K562 (cell line): ENCODE data around the gene KIZ. TPM values are rescaled to one million over a fixed set of nuclear protein-coding genes. Genes with fewer than 3 reads are reported as not detected.

Experiments
- ATAC-seq: fragments of 200-7000 bp; cut with Tn5 transposase; 3 replicates; pipeline ENCODE4 v1.9.1; 2020; ENCODE audit warnings: moderate library complexity
- Bru-seq: library from RNA; stranded (reverse); fragments of 400-500 nt; gene quantifications from one replicate; lab custom pipeline; 2021; lab: Mats Ljungman, UMichigan
- BruChase-seq, 2 experiments: library from RNA; stranded (reverse); fragments of 400-500 nt; gene quantifications; one replicate each; lab custom pipeline; 2021; lab: Mats Ljungman, UMichigan
- BruUV-seq: library from RNA; stranded (reverse); fragments of 400-500 nt; replicated peaks from 2 replicates; lab custom pipeline; 2021; lab: Mats Ljungman, UMichigan
- CTCF ChIA-PET: fragments of 300-600 bp; formaldehyde crosslinking; extraction: SDS; loops from one replicate; lab custom pipeline; 2021; ENCODE audit warnings: low intra/inter-chr PET ratio; lab: Yijun Ruan, JAX
- POLR2A ChIA-PET: fragments of 300-600, 350-650 bp; sonication (Branson Sonifier 250); formaldehyde crosslinking; extraction: SDS; loops from one replicate; lab custom pipeline; 2021; ENCODE audit warnings: antibody characterized with exemption, inconsistent platforms; lab: Yijun Ruan, JAX
- DNase-seq, 4 experiments: peaks; one replicate each; pipeline versions ENCODE4 v3.0.0 to v3.0.0-alpha.2; 2011 to 2018; ENCODE audit warnings: low spot score in 3 of 4, mixed read lengths in 3 of 4; ENCODE audit errors: extremely low read depth in 1 of 4
- FAIRE-seq: peaks from 2 replicates; lab custom pipeline; 2011; peaks lifted over from hg19 to GRCh38; lab: Jason Lieb, UNC
- H2AFZ ChIP-seq: 2 replicates; pipeline ENCODE4 v1.6.0; 2011; ENCODE audit warnings: low read depth, low read length, control low read depth, inconsistent platforms
- H3K27ac ChIP-seq: fragments of 200-600 bp; 3 replicates; pipeline ENCODE4 v1.8.0; 2011; ENCODE audit warnings: low read depth, mild to moderate bottlenecking, control low read depth, inconsistent platforms, low read length, moderate library complexity, mixed read lengths; ENCODE audit errors: extremely low read depth
- H3K27me3 ChIP-seq, 2 experiments: fragments of 300-600 bp in 1 of 2; 2 replicates in 1 of 2; 3 replicates in 1 of 2; pipeline versions ENCODE4 v1.6.0 to v1.8.0; 2011; ENCODE audit warnings: inconsistent platforms in 2 of 2, low read length in 2 of 2, mild to moderate bottlenecking in 1 of 2, mixed read lengths in 1 of 2, moderate library complexity in 1 of 2; ENCODE audit not compliant: control insufficient read depth in 2 of 2, insufficient read depth in 2 of 2
- H3K36me3 ChIP-seq: fragments of 300-600 bp; 3 replicates; pipeline ENCODE4 v1.8.0; 2011; ENCODE audit warnings: mild to moderate bottlenecking, low read length, inconsistent platforms; ENCODE audit not compliant: control insufficient read depth, insufficient read depth
- H3K4me1 ChIP-seq, 2 experiments: fragments of 200-600 bp in 1 of 2; replicated peaks in 1 of 2; 2 replicates in 1 of 2; 3 replicates in 1 of 2; pipeline versions ENCODE4 v1.5.1 to v1.8.0; 2011; ENCODE audit warnings: inconsistent platforms in 2 of 2, low read length in 2 of 2, mild to moderate bottlenecking in 1 of 2, mixed read lengths in 1 of 2, moderate library complexity in 1 of 2; ENCODE audit not compliant: control insufficient read depth in 2 of 2, insufficient read depth in 2 of 2
- H3K4me2 ChIP-seq: 2 replicates; pipeline ENCODE4 v1.6.1; 2011; ENCODE audit warnings: low read length, control low read depth, inconsistent platforms, mixed read lengths; ENCODE audit not compliant: insufficient read depth
- H3K4me3 ChIP-seq: fragments of 200-600 bp; sonication (generic), shearing (Covaris generic); 2 replicates; pipeline ENCODE4 v1.5.1; 2016; ENCODE audit warnings: control low read depth, inconsistent platforms
- H3K79me2 ChIP-seq: fragments of 200-600 bp; 3 replicates; pipeline ENCODE4 v1.8.0; 2011; ENCODE audit warnings: low read length, inconsistent platforms; ENCODE audit not compliant: control insufficient read depth, insufficient read depth
- H3K9ac ChIP-seq, 2 experiments: 2 replicates each; pipeline versions ENCODE4 v1.6.0 to v1.6.1; 2011; ENCODE audit warnings: low read depth in 2 of 2, low read length in 2 of 2, control low read depth in 1 of 2, inconsistent platforms in 1 of 2, mild to moderate bottlenecking in 1 of 2, mixed read lengths in 1 of 2; ENCODE audit not compliant: insufficient read depth in 1 of 2
- H3K9me1 ChIP-seq: one replicate; pipeline ENCODE4 v1.6.0; 2011; ENCODE audit warnings: inconsistent platforms, mild to moderate bottlenecking, low read length, moderate library complexity; ENCODE audit not compliant: control insufficient read depth, insufficient read depth
- H3K9me3 ChIP-seq: replicated peaks from 2 replicates; pipeline ENCODE4 v1.5.1; 2011; ENCODE audit warnings: low read depth, low read length, inconsistent platforms; ENCODE audit not compliant: control insufficient read depth, insufficient read depth
- H4K20me1 ChIP-seq: replicated peaks from 2 replicates; pipeline ENCODE4 v1.6.1; 2011; ENCODE audit warnings: low read length, inconsistent platforms, mixed read lengths; ENCODE audit not compliant: control insufficient read depth, insufficient read depth
- CREB1 ChIP-seq, 2 experiments: sonication (generic) in 1 of 2; formaldehyde crosslinking in 1 of 2; IDR thresholded peaks; 2 replicates each; pipeline versions ENCODE4 v1.6.1 to v1.8.0; 2012 to 2022; ENCODE audit warnings: inconsistent platforms in 1 of 2, mild to moderate bottlenecking in 1 of 2, missing genetic modification reagents in 1 of 2, moderate library complexity in 1 of 2
- EGR1 ChIP-seq: fragments of 450-650 bp; conservative IDR thresholded peaks from 2 replicates; pipeline ENCODE4 v1.6.1; 2017; ENCODE audit warnings: mild to moderate bottlenecking
- EP400 ChIP-seq: fragments of 450-650 bp; IDR thresholded peaks from 2 replicates; pipeline ENCODE4 v1.6.1; 2017; ENCODE audit warnings: antibody characterized with exemption, mild to moderate bottlenecking, moderate library complexity
- EZH2 ChIP-seq: IDR thresholded peaks from 2 replicates; pipeline ENCODE4 v1.6.1; 2012; ENCODE audit warnings: low read depth, mild to moderate bottlenecking, inconsistent platforms, low read length, borderline replicate concordance
- FOXK2 ChIP-seq, 2 experiments: fragments of 450-650 bp; IDR thresholded peaks in 1 of 2; conservative IDR thresholded peaks in 1 of 2; 2 replicates each; pipeline ENCODE4 v1.6.1; 2016; ENCODE audit warnings: low read depth in 2 of 2, mild to moderate bottlenecking in 1 of 2
- GABPB2 ChIP-seq: fragments of 250-450 bp; sonication (Bioruptor Pico); conservative IDR thresholded peaks from 2 replicates; pipeline ENCODE4 v1.5.1; 2021; ENCODE audit warnings: mild to moderate bottlenecking
- KDM5B ChIP-seq: fragments of 200-600 bp; sonication (generic); IDR thresholded peaks from 2 replicates; pipeline ENCODE4 v1.6.1; 2012; ENCODE audit warnings: low read depth, mild to moderate bottlenecking, moderate library complexity, low read length, control low read depth, inconsistent platforms; ENCODE audit not compliant: insufficient replicate concordance
- MLX ChIP-seq, 2 experiments: fragments of 450-650 bp in 1 of 2; sonication (generic) in 1 of 2; formaldehyde crosslinking; conservative IDR thresholded peaks; 2 replicates each; pipeline versions ENCODE4 v1.4.0 to v1.8.1; 2020 to 2022; ENCODE audit warnings: mild to moderate bottlenecking in 1 of 2, missing genetic modification reagents in 1 of 2
- POLR3G ChIP-seq: IDR thresholded peaks from 2 replicates; pipeline ENCODE4 v1.6.1; 2011; ENCODE audit not compliant: insufficient read length, insufficient replicate concordance; ENCODE audit errors: extremely low read depth
- SREBF1 ChIP-seq: fragments of 150-350 bp; IDR thresholded peaks from 2 replicates; pipeline ENCODE4 v1.6.1; 2014; ENCODE audit warnings: antibody characterized with exemption, low read depth, low read length, borderline replicate concordance
- YY1 ChIP-seq, 3 experiments: IDR thresholded peaks; 2 replicates each; pipeline ENCODE4 v1.6.1; 2011; ENCODE audit warnings: low read length in 2 of 3, mild to moderate bottlenecking in 2 of 3, moderate library complexity in 2 of 3, borderline replicate concordance in 1 of 3, control low read depth in 1 of 3, low read depth in 1 of 3; ENCODE audit not compliant: insufficient read depth in 3 of 3, insufficient replicate concordance in 2 of 3, control insufficient read depth in 1 of 3, insufficient read length in 1 of 3; ENCODE audit errors: extremely low read depth in 1 of 3
- ZBTB7A ChIP-seq: IDR thresholded peaks from 2 replicates; pipeline ENCODE4 v1.6.1; 2011; ENCODE audit warnings: low read depth, mild to moderate bottlenecking, low read length, moderate library complexity, borderline replicate concordance; ENCODE audit not compliant: control insufficient read depth
- ZNF134 ChIP-seq: fragments of 250-450 bp; sonication (Bioruptor Pico); conservative IDR thresholded peaks from 2 replicates; pipeline ENCODE4 v1.4.0; 2020
- ZNF696 ChIP-seq: fragments of 250-450 bp; sonication (Bioruptor Pico); conservative IDR thresholded peaks from 2 replicates; pipeline ENCODE4 v1.4.0; 2020; ENCODE audit warnings: mild to moderate bottlenecking, moderate library complexity
- WGBS: fragments of 100-300 bp; shearing (Covaris generic); methylation state at CpG from one replicate; pipeline ENCODE4 v1.1.6; 2016; ENCODE audit warnings: low coverage, mixed read lengths; ENCODE audit not compliant: insufficient coverage; ENCODE audit errors: missing lambda C conversion rate; 5-methylcytosine and 5-hydroxymethylcytosine counted together
- in situ Hi-C: fragments of 300-500 bp; cut with MboI; formaldehyde crosslinking; loops from 4 replicates; pipeline ENCODE4 v1.15.0; 2018; ENCODE audit warnings: inconsistent platforms, mixed read lengths
- intact Hi-C: fragments of 100-400 bp; cut with micrococcal nuclease; formaldehyde crosslinking; loops from 2 replicates; pipeline ENCODE4 v1.14.2; 2022
- long read RNA-seq, 3 experiments: library from polyadenylated mRNA in 2 of 3; library from RNA in 1 of 3; unstranded in 2 of 3; stranded (forward) in 1 of 3; transcript quantifications; one replicate each; pipeline ENCODE4 v2.0.0, GENCODE V29; 2019 to 2022
- polyA minus RNA-seq, 3 experiments: library from RNA; depleted of rRNA, polyadenylated mRNA; stranded (reverse); fragments of >200 nt; gene quantifications; 2 replicates each; pipeline ENCODE4 v1.2.3, GENCODE V29; 2011
- polyA plus RNA-seq, 8 experiments: library from polyadenylated mRNA; depleted of rRNA in 4 of 8; stranded (reverse) in 5 of 8; unstranded in 3 of 8; fragments of >200 nt; fragmentation: Nextera tagmentation in 2 of 8; fragmentation: Illumina TruSeq in 1 of 8; extraction: Ambion mirVana in 2 of 8; extraction: Trizol in 1 of 8; gene quantifications; 2 replicates each; pipeline versions ENCODE4 v1.2.1 to v1.2.3, GENCODE V29; 2011 to 2014; ENCODE audit warnings: inconsistent platforms in 1 of 8, missing spikeins in 1 of 8
- total RNA-seq, 7 experiments: library from RNA; depleted of rRNA in 6 of 7; stranded (reverse); fragments of >200 nt in 6 of 7; fragmentation: Illumina TruSeq in 2 of 7; extraction: Trizol in 2 of 7; gene quantifications; 2 replicates each; pipeline versions ENCODE4 v1.2.1 to v1.2.3, GENCODE V29; 2011 to 2021; ENCODE audit warnings: low replicate concordance in 1 of 7

KIZ gene
- total RNA-seq (2011; cell fraction: chromatin; rRNA removed; ENCODE audit: low replicate concordance): 22.9 and 121 TPM in 2 replicates
- total RNA-seq (2011; cell fraction: nucleolus; rRNA removed): 11.3 and 17.6 TPM in 2 replicates
- total RNA-seq (2011; cell fraction: nucleoplasm; rRNA removed): 26.5 and 27.9 TPM in 2 replicates
- 10.8 and 11.0 TPM in 2 replicates for total RNA-seq (2014; rRNA removed)
- 18.0 and 20.5 TPM in 2 replicates for total RNA-seq (2014; rRNA removed; fragmentation: Illumina TruSeq; extraction: Trizol)
- 9.8 and 11.5 TPM in 2 replicates for total RNA-seq (2015; rRNA removed; fragmentation: Illumina TruSeq; extraction: Trizol)
- 12.9 and 15.2 TPM in 2 replicates for total RNA-seq (2021)
- polyA plus RNA-seq (2011; rRNA removed): 21.1 and 23.1 TPM in 2 replicates
- polyA plus RNA-seq (2011; cell fraction: cytosol; rRNA removed): 4.2 and 9.7 TPM in 2 replicates
- 43.5 and 52.7 TPM in 2 replicates for polyA plus RNA-seq (2011; cell fraction: nucleus; rRNA removed)
- polyA plus RNA-seq (2012): 8.4 and 20.1 TPM in 2 replicates
- 15.1 and 17.6 TPM in 2 replicates for polyA plus RNA-seq (2014; fragmentation: Illumina TruSeq; extraction: Trizol)
- 1 to 10 TPM; 4.9 to 7.5 TPM for polyA plus RNA-seq (2014; fragmentation: Nextera tagmentation; extraction: Ambion mirVana)
- 11.8 and 13.5 TPM in 2 replicates for polyA plus RNA-seq (2014; rRNA removed)
- polyA minus RNA-seq (2011; rRNA and poly(A)+ RNA removed): 21.2 and 30.6 TPM in 2 replicates
- 5.9 and 7.6 TPM in 2 replicates for polyA minus RNA-seq (2011; cell fraction: cytosol; rRNA and poly(A)+ RNA removed)
- polyA minus RNA-seq (2011; cell fraction: nucleus; rRNA and poly(A)+ RNA removed): 10.2 and 26.7 TPM in 2 replicates
- percentile 59 among the genes with signal in this experiment for Bru-seq, nascent RNA
- BruChase-seq, experiment 1, labeled RNA remaining after a 2-hour chase: percentile 62 among the genes with signal in this experiment
- percentile 62 among the genes with signal in this experiment for BruChase-seq, experiment 2, labeled RNA remaining after a 6-hour chase
- long read RNA-seq, experiment 1, transcript KIZ-210 (13 exons, 2,130 nt): major isoform, 11 of 25 reads
- long read RNA-seq, experiment 1, partial matches to known transcripts: 8 of 25 reads
- long read RNA-seq, experiment 1, other reads (novel, unspliced or antisense): 5 of 25 reads
- long read RNA-seq, experiment 2, partial matches to known transcripts: 3 of 13 reads
- long read RNA-seq, experiment 2, other reads (novel, unspliced or antisense): 5 of 13 reads
- long read RNA-seq, experiment 3, partial matches to known transcripts: 0 of 5 reads
- long read RNA-seq, experiment 3, other reads (novel, unspliced or antisense): 1 of 5 reads

GRCh38 chr20:21125849-21126580 lies at the start of gene KIZ:
Gene KIZ, plus strand, starts transcription at chr20:21126082. Its CDS starts 34 bp downstream, at chr20:21126116.
- no peaks in the 10 kb centered on the region for H3K27me3 ChIP-seq
- H3K36me3 ChIP-seq: no peaks in the 10 kb centered on the region
- peaks cover 18% of the 10 kb centered on the region for H3K79me2 ChIP-seq
- peak within 1 kb of the TSS; percentile 98 for H2AFZ ChIP-seq
- DNase-seq (peak; percentile 90 to 93 (median 90)), ATAC-seq (peak; percentile 97), FAIRE-seq (peak; percentile 29)
- no peaks in the 10 kb centered on the region for H4K20me1 ChIP-seq
- H3K9ac ChIP-seq: peak within 1 kb of the TSS; percentile 75 to 92
- H3K27ac ChIP-seq: peak within 1 kb of the TSS; percentile 72
- H3K4me3 ChIP-seq: peak within 1 kb of the TSS; percentile 91
- no peaks in the 10 kb centered on the region for H3K9me3 ChIP-seq
- peak within 1 kb of the TSS; percentile 96 for H3K4me2 ChIP-seq
- CTCF ChIA-PET: interaction anchor here (0.8 kb wide), 1 partner anchor 77 kb away, joined by 3 read pairs; no protein-coding TSS in a partner anchor
- in situ Hi-C loops: no loop called here
- H3K9me1 ChIP-seq: no peaks in the 10 kb centered on the region
- POLR2A ChIA-PET: interaction anchor here (0.6 to 1.5 kb wide), 6 partner anchors 9 to 177 kb away, joined by 3 to 5 read pairs (median 3); no protein-coding TSS in a partner anchor
- intact Hi-C loops: loop anchor here (10.0 kb wide), 1 partner anchor 261 kb away; no protein-coding TSS in a partner anchor
- BruUV-seq: no TSS peak
- 0% methylated on average over 16 of the region's 66 CpGs for WGBS
- peaks cover 5 to 17% of the 10 kb centered on the region in 2 experiments; a peak in 3 of 5 replicates for H3K4me1 ChIP-seq
- TF ChIP-seq POLR3G (no peak), FOXK2 (conservative IDR thresholded peaks at IDR 0.05 in 1 of 2, IDR thresholded peaks at IDR 0.05 in 1 of 2; ENCODE audit: low read depth in 2 of 2) (peak; percentile 94), KDM5B (peak; percentile 92), EGR1 (peak; percentile 42), GABPB2 (CRISPR knock-in tag) (no peak), ZNF134 (no peak), ZNF696 (no peak), ZBTB7A (peak; percentile 27; the same call in 1 of the 2 replicates), EP400 (peak; percentile 56; the same call in 1 of the 2 replicates), YY1 (IDR thresholded peaks at IDR 0.05; ENCODE audit: borderline replicate concordance in 1 of 3, control insufficient read depth in 1 of 3, extremely low read depth in 1 of 3, insufficient read depth in 3 of 3, insufficient read length in 1 of 3, insufficient replicate concordance in 2 of 3, low read depth in 1 of 3, low read length in 2 of 3) (peak in 2 of 3 experiments; percentile 51 to 70), SREBF1 (no peak), EZH2 (no peak), CREB1 (IDR thresholded peaks at IDR 0.05) (no peak), CREB1 (CRISPR knock-in tag; IDR thresholded peaks at IDR 0.05) (peak; percentile 36; the same call in 1 of the 2 replicates), MLX (CRISPR knock-in tag; conservative IDR thresholded peaks at IDR 0.05) (no peak)
